GM12878 (cell line): ENCODE measurements around the gene RICTOR. TPM values are rescaled to one million over a fixed set of nuclear protein-coding genes. Genes with fewer than 3 reads are reported as not detected.
"Not testable (repeated sequence)": the region's sequence is repeated elsewhere in the genome, so short reads cannot be mapped to it uniquely, and the experiment has no call there.

Experiments used
- ATAC-seq: fragments of 200-7000 bp; cut with Tn5 transposase; 3 replicates; pipeline ENCODE4 v1.9.1; 2020; ENCODE audit warnings: mild to moderate bottlenecking, moderate library complexity
- BruUV-seq: library from RNA; stranded (reverse); fragments of 400-500 nt; replicated peaks from 2 replicates; lab custom pipeline; 2021; lab: Mats Ljungman, UMichigan
- CTCF ChIA-PET: fragments of 300-600 bp; sonication (Branson Sonifier 250); formaldehyde crosslinking; extraction: SDS; loops from one replicate; lab custom pipeline; 2021; ENCODE audit warnings: inconsistent platforms; lab: Yijun Ruan, JAX
- POLR2A ChIA-PET: fragments of 350-600 bp; formaldehyde crosslinking; extraction: SDS; loops from one replicate; lab custom pipeline; 2021; ENCODE audit warnings: inconsistent platforms; lab: Charles Lee
- RAD21 ChIA-PET: fragments of 300-600 bp; sonication (Branson Sonifier 250); formaldehyde crosslinking; loops from one replicate; lab custom pipeline; 2023; ENCODE audit warnings: antibody characterized with exemption; ENCODE audit not compliant: unreplicated experiment; lab: Charles Lee
- SMC1A ChIA-PET: fragments of 300-600 bp; sonication (Branson Sonifier 250); formaldehyde crosslinking; loops from one replicate; lab custom pipeline; 2023; ENCODE audit not compliant: unreplicated experiment, uncharacterized antibody; lab: Charles Lee
- DNase-seq: peaks from one replicate; pipeline ENCODE4 v3.0.0-alpha.2; 2011; ENCODE audit warnings: low read depth, low spot score
- FAIRE-seq: peaks from 3 replicates; lab custom pipeline; 2011; peaks lifted over from hg19 to GRCh38; lab: Jason Lieb, UNC
- H2AFZ ChIP-seq: 2 replicates; pipeline ENCODE4 v1.6.0; 2011; ENCODE audit warnings: low read depth, low read length, control low read depth; ENCODE audit not compliant: control insufficient read depth
- H3K27ac ChIP-seq: 2 replicates; pipeline ENCODE4 v1.5.1; 2011; ENCODE audit warnings: control low read depth; ENCODE audit not compliant: control insufficient read depth, insufficient read depth
- H3K27me3 ChIP-seq, 2 experiments: replicated peaks in 1 of 2; 2 replicates each; pipeline versions ENCODE4 v1.6.0 to v1.6.1; 2011; ENCODE audit warnings: low read length in 1 of 2; ENCODE audit not compliant: control insufficient read depth in 2 of 2, insufficient read depth in 2 of 2
- H3K36me3 ChIP-seq, 2 experiments: 2 replicates each; pipeline ENCODE4 v1.5.1; 2011; ENCODE audit warnings: low read length in 1 of 2; ENCODE audit not compliant: control insufficient read depth in 2 of 2, insufficient read depth in 2 of 2
- H3K4me1 ChIP-seq: 2 replicates; pipeline ENCODE4 v1.6.1; 2011; ENCODE audit warnings: mild to moderate bottlenecking, low read length, moderate library complexity, mixed read lengths; ENCODE audit not compliant: control insufficient read depth, insufficient read depth
- H3K4me2 ChIP-seq: 2 replicates; pipeline ENCODE4 v1.6.0; 2011; ENCODE audit warnings: control low read depth; ENCODE audit not compliant: control insufficient read depth, insufficient read depth
- H3K4me3 ChIP-seq: fragments of 200-600 bp; sonication (generic); 2 replicates; pipeline ENCODE4 v1.5.1; 2016
- H3K79me2 ChIP-seq: 2 replicates; pipeline ENCODE4 v1.6.0; 2011; ENCODE audit warnings: low read length; ENCODE audit not compliant: control insufficient read depth, insufficient read depth
- H3K9ac ChIP-seq: 2 replicates; pipeline ENCODE4 v1.8.0; 2011; ENCODE audit warnings: low read length, control low read depth, mixed read lengths; ENCODE audit not compliant: control insufficient read depth, insufficient read depth
- H3K9me3 ChIP-seq: replicated peaks from 3 replicates; pipeline ENCODE4 v1.5.1; 2011; ENCODE audit warnings: mild to moderate bottlenecking, low read length; ENCODE audit not compliant: control insufficient read depth, insufficient read depth
- H4K20me1 ChIP-seq: 2 replicates; pipeline ENCODE4 v1.6.0; 2011; ENCODE audit not compliant: control insufficient read depth, insufficient read depth
- ATF3 ChIP-seq: IDR thresholded peaks from 2 replicates; pipeline ENCODE4 v1.6.1; 2011; ENCODE audit warnings: low read depth, mild to moderate bottlenecking, low read length, moderate library complexity, borderline replicate concordance; ENCODE audit errors: extremely low read depth
- CTCF ChIP-seq, 3 experiments: IDR thresholded peaks in 2 of 3; conservative IDR thresholded peaks in 1 of 3; 2 replicates each; pipeline ENCODE4 v1.5.1; 2011; ENCODE audit warnings: low read depth in 3 of 3, low read length in 3 of 3, mild to moderate bottlenecking in 3 of 3, control low read depth in 2 of 3, moderate library complexity in 2 of 3, inconsistent platforms in 1 of 3, mixed read lengths in 1 of 3; ENCODE audit not compliant: control insufficient read depth in 2 of 3, insufficient read depth in 1 of 3; ENCODE audit errors: extremely low read depth in 1 of 3
- RAD21 ChIP-seq: IDR thresholded peaks from 2 replicates; pipeline ENCODE4 v1.6.1; 2011; ENCODE audit warnings: mild to moderate bottlenecking, low read depth, low read length, moderate library complexity; ENCODE audit not compliant: insufficient read depth
- RBBP5 ChIP-seq: fragments of 200-600 bp; sonication (generic); conservative IDR thresholded peaks from 2 replicates; pipeline ENCODE4 v1.6.1; 2016
- SMC3 ChIP-seq: IDR thresholded peaks from 2 replicates; pipeline ENCODE4 v1.6.1; 2011; ENCODE audit warnings: low read length, improper control_type of control experiment, borderline replicate concordance
- ZNF384 ChIP-seq: IDR thresholded peaks from 2 replicates; pipeline ENCODE4 v1.6.1; 2012; ENCODE audit warnings: low read depth, mild to moderate bottlenecking, low read length, improper control_type of control experiment, borderline replicate concordance
- WGBS: methylation state at CpG from one replicate; pipeline ENCODE4 v1.1.6; 2016; ENCODE audit warnings: low lambda C conversion rate; ENCODE audit not compliant: insufficient replicate concordance, insufficient coverage; ENCODE audit errors: missing lambda C conversion rate; 5-methylcytosine and 5-hydroxymethylcytosine counted together
- in situ Hi-C: fragments of 300-500 bp; cut with MboI; formaldehyde crosslinking; loops from 9 replicates; pipeline ENCODE4 v1.14.3; 2018; ENCODE audit warnings: mixed read lengths
- intact Hi-C: fragments of 100-400 bp; cut with micrococcal nuclease; formaldehyde crosslinking; loops from one replicate; pipeline ENCODE4 v1.14.2; 2022; ENCODE audit not compliant: unreplicated experiment
- polyA plus RNA-seq, 11 experiments: library from polyadenylated mRNA; depleted of rRNA in 4 of 11; unstranded in 6 of 11; stranded (reverse) in 5 of 11; fragments of >200 nt; fragmentation: Nextera tagmentation in 4 of 11; fragmentation: Illumina TruSeq in 1 of 11; extraction: Ambion mirVana in 4 of 11; extraction: Trizol in 1 of 11; gene quantifications; 1 replicate in 1 of 11; 2 replicates in 10 of 11; pipeline versions ENCODE4 v1.2.1 to v1.2.3, GENCODE V29; 2011 to 2016; ENCODE audit warnings: inconsistent platforms in 2 of 11, missing spikeins in 2 of 11, low read depth in 1 of 11
- total RNA-seq, 4 experiments: library from RNA; depleted of rRNA in 3 of 4; stranded (reverse); fragments of >200 nt in 3 of 4; fragmentation: Illumina TruSeq in 1 of 4; extraction: Trizol in 1 of 4; gene quantifications; 2 replicates each; pipeline versions ENCODE4 v1.2.1 to v1.2.3, GENCODE V29; 2013 to 2021

RICTOR gene
- total and polyA plus RNA-seq, 10 of the 15 experiments (the other 5 are each of a cell fraction or from before 2014, with no cell fraction given), result 2.7 to 23.0 (median 6.9) TPM

- H3K4me1 ChIP-seq, result no peaks in the 10 kb centered on the region
- no peak overlapping the region for H3K27ac ChIP-seq
- SMC1A ChIA-PET, result interaction anchor here (0.9 to 4.9 kb wide), 3 partner anchors 77 to 162 kb away, joined by 3 to 35 read pairs (median 4); no protein-coding TSS in a partner anchor
- ATAC-seq (peak; percentile 91), FAIRE-seq (no peak), DNase-seq (no peak)
- H4K20me1 ChIP-seq, result no peaks in the 10 kb centered on the region
- H3K9me3 ChIP-seq, result no peaks in the 10 kb centered on the region; the same call in 2 of the 3 replicates
- no peak overlapping the region for H3K4me3 ChIP-seq
- RAD21 ChIA-PET, result interaction anchor here (0.6 to 2.0 kb wide), 3 partner anchors 28 to 153 kb away, joined by 3 to 10 read pairs (median 6); no protein-coding TSS in a partner anchor
- no TSS peak for BruUV-seq
- no peaks in the 10 kb centered on the region for H3K79me2 ChIP-seq
- intact Hi-C loops (loop anchor here (1.0 to 10.0 kb wide), 3 partner anchors 86 to 289 kb away; partner anchors contain the start of gene FYB1), in situ Hi-C loops (no loop called here)
- 95% methylated on average over 5 of the region's 5 CpGs for WGBS
- H2AFZ ChIP-seq, result no peak overlapping the region
- POLR2A ChIA-PET, result interaction anchor here (0.6 kb wide), 1 partner anchor 104 kb away, joined by 5 read pairs; no protein-coding TSS in a partner anchor
- H3K9ac ChIP-seq, result no peak overlapping the region
- TF ChIP-seq RAD21, result peak; percentile 80
- TF ChIP-seq RBBP5, result no peak
- TF ChIP-seq CTCF (IDR thresholded peaks at IDR 0.05 in 2 of 3, conservative IDR thresholded peaks at IDR 0.05 in 1 of 3; ENCODE audit: control insufficient read depth in 2 of 3, extremely low read depth in 1 of 3, insufficient read depth in 1 of 3, low read depth in 3 of 3, low read length in 3 of 3), result peak; percentile 29 to 51 (median 49); a peak in 4 of 6 replicates
- peak; percentile 98 for TF ChIP-seq ZNF384
- no peak for TF ChIP-seq ATF3
- TF ChIP-seq SMC3, result peak; percentile 26; the same call in 1 of the 2 replicates
- CTCF ChIA-PET, result interaction anchor here (0.6 to 4.5 kb wide), 6 partner anchors 14 to 86 kb away, joined by 3 to 62 read pairs (median 4); no protein-coding TSS in a partner anchor
- no peak overlapping the region for H3K4me2 ChIP-seq
- H3K27me3 ChIP-seq, result no peaks in the 10 kb centered on the region
- H3K36me3 ChIP-seq, result peaks cover 0 to 4% of the 10 kb centered on the region in 2 experiments; a peak in 1 of 4 replicates
These were observed 79.8 kb downstream of the RICTOR start for GRCh38 chr5:38994324-38994927.

GRCh38 chr5:38989974-38990719, 84.1 kb downstream of the RICTOR start:
- H3K4me1 ChIP-seq, POLR2A ChIA-PET, CTCF ChIA-PET, H3K9me3 ChIP-seq, ATAC-seq, H3K27ac ChIP-seq, H3K79me2 ChIP-seq, in situ Hi-C loops, BruUV-seq, H3K36me3 ChIP-seq, H2AFZ ChIP-seq, H3K27me3 ChIP-seq, H3K4me3 ChIP-seq, H4K20me1 ChIP-seq, RAD21 ChIA-PET, FAIRE-seq, H3K9ac ChIP-seq, DNase-seq, H3K4me2 ChIP-seq: not testable (repeated sequence)
- SMC1A ChIA-PET, result interaction anchor here (2.3 kb wide), 1 partner anchor 90 kb away, joined by 5 read pairs; no protein-coding TSS in a partner anchor
- WGBS, result 95% methylated on average over 13 of the region's 13 CpGs
- intact Hi-C loops, result loop anchor here (10.0 kb wide), 1 partner anchor 225 kb away; the partner anchor contains the start of gene FYB1
